ENCODE measurements around the gene HS2ST1.

HS2ST1 gene

DNA sequence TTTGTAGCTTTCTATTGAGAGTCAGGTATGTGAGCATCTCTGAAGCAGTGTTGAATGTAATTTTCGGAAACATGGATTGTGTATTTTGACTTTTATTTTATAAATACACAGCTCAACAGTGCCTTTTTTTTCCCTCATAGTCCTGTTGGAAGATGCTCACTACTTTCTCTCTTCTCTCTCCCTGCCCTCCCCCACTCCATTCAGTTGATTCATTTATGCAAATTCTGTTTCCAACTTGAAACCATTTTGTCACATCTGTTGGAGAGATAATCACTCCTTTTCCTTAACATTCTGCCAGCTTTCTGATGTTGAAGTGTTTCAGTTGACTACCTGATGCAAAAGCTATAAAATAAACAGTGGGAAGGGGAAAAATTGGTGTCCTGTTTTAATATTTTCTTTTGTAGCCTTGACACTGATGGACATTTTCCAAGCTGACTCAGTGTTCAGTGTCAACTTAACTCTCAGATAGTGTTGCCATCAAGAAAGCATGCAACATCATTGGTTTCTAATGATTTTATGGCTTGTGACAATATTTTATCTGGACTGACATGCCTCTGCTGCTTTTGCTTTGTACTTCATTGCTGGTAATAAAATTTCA is 194.5 kb downstream of the HS2ST1 start:
- H3K27ac ChIP-seq: no peak overlapping the region
- H3K4me3 ChIP-seq: no peak overlapping the region
- peaks cover 0 to 6% (median 3%) of the 10 kb centered on the region in 4 donors for H3K4me1 ChIP-seq
- no peaks in the 10 kb centered on the region for H3K9me3 ChIP-seq
- no peaks in the 10 kb centered on the region for H3K36me3 ChIP-seq
- TF ChIP-seq, protein P1, sequence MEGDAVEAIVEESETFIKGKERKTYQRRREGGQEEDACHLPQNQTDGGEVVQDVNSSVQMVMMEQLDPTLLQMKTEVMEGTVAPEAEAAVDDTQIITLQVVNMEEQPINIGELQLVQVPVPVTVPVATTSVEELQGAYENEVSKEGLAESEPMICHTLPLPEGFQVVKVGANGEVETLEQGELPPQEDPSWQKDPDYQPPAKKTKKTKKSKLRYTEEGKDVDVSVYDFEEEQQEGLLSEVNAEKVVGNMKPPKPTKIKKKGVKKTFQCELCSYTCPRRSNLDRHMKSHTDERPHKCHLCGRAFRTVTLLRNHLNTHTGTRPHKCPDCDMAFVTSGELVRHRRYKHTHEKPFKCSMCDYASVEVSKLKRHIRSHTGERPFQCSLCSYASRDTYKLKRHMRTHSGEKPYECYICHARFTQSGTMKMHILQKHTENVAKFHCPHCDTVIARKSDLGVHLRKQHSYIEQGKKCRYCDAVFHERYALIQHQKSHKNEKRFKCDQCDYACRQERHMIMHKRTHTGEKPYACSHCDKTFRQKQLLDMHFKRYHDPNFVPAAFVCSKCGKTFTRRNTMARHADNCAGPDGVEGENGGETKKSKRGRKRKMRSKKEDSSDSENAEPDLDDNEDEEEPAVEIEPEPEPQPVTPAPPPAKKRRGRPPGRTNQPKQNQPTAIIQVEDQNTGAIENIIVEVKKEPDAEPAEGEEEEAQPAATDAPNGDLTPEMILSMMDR (IDR thresholded peaks at IDR 0.05): no peak
- intact Hi-C loops (cut with DNase I; ENCODE audit: low total_unique reads): no loop called here
- DNase-seq: no peak
- no peaks in the 10 kb centered on the region for H3K27me3 ChIP-seq

DNA sequence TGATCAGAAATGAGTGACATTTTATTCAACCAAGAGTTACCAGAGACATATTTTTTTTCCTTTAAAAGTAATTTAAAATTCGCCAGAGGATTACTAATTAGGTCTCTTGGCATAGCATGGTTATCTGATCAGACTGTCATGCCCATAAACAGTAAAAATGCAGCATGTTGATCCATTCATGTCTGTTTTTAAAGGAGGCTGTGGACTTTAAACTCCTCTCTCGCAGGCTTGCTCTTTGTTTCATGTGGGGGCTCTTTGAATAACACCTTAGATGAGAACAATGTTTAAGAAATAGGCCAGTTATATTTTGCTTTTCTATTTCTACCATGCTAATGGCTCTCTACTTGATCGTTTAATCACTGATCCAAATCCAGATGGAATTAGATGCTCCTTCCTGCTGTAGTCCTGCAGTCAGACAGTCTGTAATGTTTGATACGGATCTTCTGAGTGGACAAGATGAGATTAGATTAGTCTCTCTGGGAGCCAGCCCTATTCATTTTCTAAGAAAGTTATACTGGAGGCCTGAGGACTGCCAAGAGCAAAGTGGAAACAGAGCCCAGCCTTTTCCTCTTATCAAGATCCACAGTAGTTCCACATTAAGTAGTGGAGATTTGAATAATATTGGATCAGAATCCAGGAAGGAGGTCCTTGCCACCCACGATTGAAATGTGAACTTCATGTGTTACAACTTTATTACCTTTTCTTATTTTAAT is 197.4 kb downstream of the HS2ST1 start:
- H3K36me3 ChIP-seq: no peaks in the 10 kb centered on the region
- intact Hi-C loops (cut with DNase I; ENCODE audit: low total_unique reads): no loop called here

DNA sequence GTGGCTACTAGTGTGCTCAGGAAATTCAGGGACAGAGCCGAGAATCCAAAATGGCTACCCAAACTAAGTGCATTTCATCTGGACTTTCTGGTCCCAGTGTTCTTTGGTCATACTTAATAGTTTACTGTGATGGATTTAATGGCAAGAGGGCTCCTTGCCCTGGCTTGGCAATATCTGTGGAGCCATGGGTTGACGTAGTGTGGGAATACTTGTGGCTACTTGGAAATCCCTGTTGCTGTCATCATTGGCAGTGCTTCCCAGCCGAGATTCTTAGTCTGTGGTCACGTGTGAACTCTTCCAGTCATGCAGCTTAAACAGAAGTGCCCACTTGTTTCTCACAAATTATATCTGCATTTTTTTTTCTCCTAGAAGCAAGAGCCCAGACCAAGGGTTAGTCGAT is 198.9 kb downstream of the HS2ST1 start:
- no peak overlapping the region for H3K27ac ChIP-seq
- no peaks in the 10 kb centered on the region for H3K9me3 ChIP-seq
- peaks cover 0 to 6% (median 3%) of the 10 kb centered on the region in 4 donors for H3K4me1 ChIP-seq
- no peaks in the 10 kb centered on the region for H3K36me3 ChIP-seq
- no peaks in the 10 kb centered on the region for H3K27me3 ChIP-seq
- no peak overlapping the region for H3K4me3 ChIP-seq
- DNase-seq: peak in 1 of 2 donors; percentile 49
- TF ChIP-seq, protein P1 (IDR thresholded peaks at IDR 0.05): no peak
- intact Hi-C loops (cut with DNase I; ENCODE audit: low total_unique reads): no loop called here

More for the DNA sequence above, 197.4 kb downstream of the HS2ST1 start:
- Histone ChIP-seq H3K27me3 (no peaks in the 10 kb centered on the region), H3K9me3 (no peaks in the 10 kb centered on the region), H3K4me1 (peaks cover 0 to 6% (median 3%) of the 10 kb centered on the region in 4 donors), H3K27ac (no peak overlapping the region), H3K4me3 (no peak overlapping the region)
- TF ChIP-seq, protein P1 (IDR thresholded peaks at IDR 0.05): no peak
- no peak for DNase-seq

DNA sequence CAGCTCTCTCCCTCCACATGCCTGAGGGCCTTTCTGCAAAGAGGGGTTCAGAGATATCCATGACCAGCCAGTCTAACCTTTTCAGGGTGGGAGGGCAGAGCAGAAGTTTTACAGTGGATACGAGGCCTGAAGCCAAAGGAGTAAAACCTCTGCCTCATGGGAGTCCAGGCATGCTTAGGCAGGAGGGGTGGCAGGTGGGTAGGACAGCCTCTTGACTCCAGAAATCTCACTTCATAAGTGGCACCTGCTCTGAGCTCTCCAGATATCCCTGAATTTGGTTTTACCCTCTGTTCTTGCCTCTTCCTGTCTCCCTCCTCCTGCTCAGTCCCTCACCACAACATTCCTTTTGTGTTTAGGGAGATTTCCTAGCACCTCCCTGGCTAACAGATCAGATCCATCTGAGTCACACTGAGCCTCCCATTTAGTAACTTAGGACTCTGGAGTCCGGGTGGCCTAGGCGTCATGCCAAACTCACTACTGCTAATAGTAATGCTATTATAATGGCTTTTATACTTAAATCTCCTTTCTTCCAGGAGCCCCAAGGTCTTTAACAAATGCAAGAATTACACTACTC is 201.0 kb downstream of the HS2ST1 start:
- TF ChIP-seq, protein P1 (IDR thresholded peaks at IDR 0.05): no peak
- DNase-seq: peak in 1 of 2 donors; percentile 50
- H3K27ac ChIP-seq: no peak overlapping the region
- H3K4me3 ChIP-seq: no peak overlapping the region
- H3K9me3 ChIP-seq: no peaks in the 10 kb centered on the region
- no peaks in the 10 kb centered on the region for H3K36me3 ChIP-seq
- intact Hi-C loops (cut with DNase I; ENCODE audit: low total_unique reads): no loop called here
- no peaks in the 10 kb centered on the region for H3K27me3 ChIP-seq
- peaks cover 0 to 6% (median 3%) of the 10 kb centered on the region in 4 donors for H3K4me1 ChIP-seq

DNA sequence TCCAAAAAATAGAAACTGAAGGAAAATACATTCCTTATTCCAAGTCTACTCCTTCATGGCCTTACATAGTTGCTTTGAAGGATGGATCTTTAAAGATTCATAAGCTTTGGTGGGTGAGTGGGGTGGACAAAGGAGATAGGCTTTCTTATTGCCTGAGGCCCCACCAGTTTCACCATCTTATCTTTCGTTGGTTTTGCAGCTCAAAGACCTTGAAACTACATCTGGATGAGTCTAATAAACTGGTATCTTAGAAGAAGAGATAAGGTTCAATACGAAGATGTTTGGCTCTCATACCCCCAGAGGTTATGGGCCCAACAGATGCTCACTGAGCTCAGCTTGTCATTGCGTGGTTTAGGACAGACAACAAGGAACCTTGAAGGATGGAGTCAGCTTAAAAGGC is 201.5 kb downstream of the HS2ST1 start:
- TF ChIP-seq, protein P1 (IDR thresholded peaks at IDR 0.05): no peak
- no peaks in the 10 kb centered on the region for H3K36me3 ChIP-seq

More for the DNA sequence above, 201.5 kb downstream of the HS2ST1 start:
- Histone ChIP-seq H3K4me3 (no peak overlapping the region), H3K27me3 (no peaks in the 10 kb centered on the region), H3K9me3 (no peaks in the 10 kb centered on the region), H3K4me1 (peaks cover 0 to 6% (median 3%) of the 10 kb centered on the region in 4 donors), H3K27ac (no peak overlapping the region)
- intact Hi-C loops (cut with DNase I; ENCODE audit: low total_unique reads): no loop called here
- no peak for DNase-seq
